SK-N-SH treated with all-trans-retinoic acid at 6 μM for 48 hours (cell line): ENCODE measurements around the gene MIB2.
"Not testable (repeated sequence)": the region's sequence is repeated elsewhere in the genome, so short reads cannot be mapped to it uniquely, and the experiment has no call there.

Experiments
- ARNTL ChIP-seq: fragments of 450-650 bp; formaldehyde crosslinking; IDR thresholded peaks from 2 replicates; pipeline ENCODE4 v1.5.0; 2020; ENCODE audit warnings: low read depth, mild to moderate bottlenecking, moderate library complexity, borderline replicate concordance
- BACH2 ChIP-seq: fragments of 250-450 bp; sonication (Bioruptor Pico); IDR thresholded peaks from 2 replicates; pipeline ENCODE4 v1.9.0; 2021; ENCODE audit warnings: mild to moderate bottlenecking, borderline replicate concordance
- GLIS3 ChIP-seq: fragments of 250-450 bp; sonication (Bioruptor Pico); IDR thresholded peaks from 2 replicates; pipeline ENCODE4 v1.5.0; 2020; ENCODE audit warnings: mild to moderate bottlenecking, moderate library complexity
- OSR1 ChIP-seq: fragments of 250-450 bp; sonication (Bioruptor Pico); IDR thresholded peaks from 2 replicates; pipeline ENCODE4 v1.8.0; 2022; ENCODE audit warnings: moderate library complexity, mild to moderate bottlenecking, inconsistent platforms
- PATZ1 ChIP-seq: fragments of 250-450 bp; sonication (Bioruptor Pico); IDR thresholded peaks from 2 replicates; pipeline ENCODE4 v1.8.0; 2020; ENCODE audit warnings: mild to moderate bottlenecking, moderate library complexity, borderline replicate concordance
- RARB ChIP-seq: fragments of 250-450 bp; sonication (Bioruptor Pico); IDR thresholded peaks from 2 replicates; pipeline ENCODE4 v1.8.0; 2021; ENCODE audit warnings: mild to moderate bottlenecking, moderate library complexity
- SNAI2 ChIP-seq: fragments of 250-450 bp; sonication (Bioruptor Pico); IDR thresholded peaks from 2 replicates; pipeline ENCODE4 v1.5.0; 2020; ENCODE audit warnings: mild to moderate bottlenecking, moderate library complexity
- TOX ChIP-seq: fragments of 250-450 bp; sonication (Bioruptor Pico); IDR thresholded peaks from 2 replicates; pipeline ENCODE4 v1.8.0; 2021; ENCODE audit warnings: mild to moderate bottlenecking, moderate library complexity, borderline replicate concordance
- TSHZ2 ChIP-seq: fragments of 250-450 bp; sonication (Bioruptor Pico); IDR thresholded peaks from 2 replicates; pipeline ENCODE4 v1.5.0; 2020; ENCODE audit warnings: mild to moderate bottlenecking, moderate library complexity
- ZFP30 ChIP-seq: fragments of 450-650 bp; formaldehyde crosslinking; IDR thresholded peaks from 2 replicates; pipeline ENCODE4 v1.5.0; 2022; ENCODE audit warnings: mild to moderate bottlenecking, moderate library complexity
- ZNF70 ChIP-seq: fragments of 450-650 bp; formaldehyde crosslinking; IDR thresholded peaks from 2 replicates; pipeline ENCODE4 v1.5.0; 2020; ENCODE audit warnings: mild to moderate bottlenecking, moderate library complexity
- ZNF8 ChIP-seq: fragments of 450-650 bp; formaldehyde crosslinking; IDR thresholded peaks from 2 replicates; pipeline ENCODE4 v1.5.0; 2020; ENCODE audit warnings: mild to moderate bottlenecking, moderate library complexity
- TF ChIP-seq, protein P1 (sequence below): fragments of 250-450 bp; sonication (Bioruptor Pico); IDR thresholded peaks from 2 replicates; pipeline ENCODE4 v1.5.1; 2021; ENCODE audit warnings: mild to moderate bottlenecking, moderate library complexity

- TF ChIP-seq TOX; ARNTL (CRISPR knock-in tag); PATZ1; TSHZ2; ZFP30; GLIS3 (CRISPR knock-in tag); OSR1 (CRISPR knock-in tag); BACH2 (CRISPR knock-in tag); SNAI2; ZNF8 (CRISPR knock-in tag); ZNF70; RARB: not testable (repeated sequence)
- TF ChIP-seq, protein P1, sequence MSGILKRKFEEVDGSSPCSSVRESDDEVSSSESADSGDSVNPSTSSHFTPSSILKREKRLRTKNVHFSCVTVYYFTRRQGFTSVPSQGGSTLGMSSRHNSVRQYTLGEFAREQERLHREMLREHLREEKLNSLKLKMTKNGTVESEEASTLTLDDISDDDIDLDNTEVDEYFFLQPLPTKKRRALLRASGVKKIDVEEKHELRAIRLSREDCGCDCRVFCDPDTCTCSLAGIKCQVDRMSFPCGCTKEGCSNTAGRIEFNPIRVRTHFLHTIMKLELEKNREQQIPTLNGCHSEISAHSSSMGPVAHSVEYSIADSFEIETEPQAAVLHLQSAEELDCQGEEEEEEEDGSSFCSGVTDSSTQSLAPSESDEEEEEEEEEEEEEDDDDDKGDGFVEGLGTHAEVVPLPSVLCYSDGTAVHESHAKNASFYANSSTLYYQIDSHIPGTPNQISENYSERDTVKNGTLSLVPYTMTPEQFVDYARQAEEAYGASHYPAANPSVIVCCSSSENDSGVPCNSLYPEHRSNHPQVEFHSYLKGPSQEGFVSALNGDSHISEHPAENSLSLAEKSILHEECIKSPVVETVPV (CRISPR knock-in tag): not testable (repeated sequence)
Measured at GRCh38 chr1:1634613-1635012, 19.3 kb downstream of the MIB2 start.
